HG03521 (cell line): Measurements from ENCODE around the gene NRG2.

Source experiments
- ATAC-seq: cut with Tn5 transposase; IDR thresholded peaks from one replicate; pipeline ENCODE4 v1.9.1; 2021; ENCODE audit warnings: mild to moderate bottlenecking, moderate library complexity; ENCODE audit not compliant: unreplicated experiment

The NRG2 gene

GRCh38 chr5:139863855-139864558 is 179.1 kb downstream of the NRG2 start:
- no peak for ATAC-seq

GRCh38 chr5:139863361-139863760 is 179.7 kb downstream of the NRG2 start:
- no peak for ATAC-seq

- no peak for ATAC-seq
These were observed 180.3 kb downstream of the NRG2 start for GRCh38 chr5:139862803-139863202.

GRCh38 chr5:139862313-139862712 is 180.8 kb downstream of the NRG2 start:
- ATAC-seq: peak; percentile 51

DNA sequence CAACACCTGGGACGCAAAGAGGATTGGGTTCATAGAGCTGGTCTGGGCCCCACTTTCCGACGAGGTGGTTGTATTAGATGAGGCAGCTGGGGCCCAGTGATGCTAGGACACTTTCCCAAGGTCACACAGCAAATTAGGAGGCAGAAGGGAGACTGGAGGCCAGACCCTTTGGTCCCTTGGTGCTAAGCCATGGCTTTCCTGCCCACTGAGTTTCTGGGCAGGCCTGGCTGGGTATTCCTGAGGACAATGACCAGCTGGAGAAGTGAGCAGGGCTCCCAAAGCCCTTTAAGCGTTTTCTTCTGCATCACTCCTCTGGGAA is 181.3 kb downstream of the NRG2 start:
- ATAC-seq: no peak

DNA sequence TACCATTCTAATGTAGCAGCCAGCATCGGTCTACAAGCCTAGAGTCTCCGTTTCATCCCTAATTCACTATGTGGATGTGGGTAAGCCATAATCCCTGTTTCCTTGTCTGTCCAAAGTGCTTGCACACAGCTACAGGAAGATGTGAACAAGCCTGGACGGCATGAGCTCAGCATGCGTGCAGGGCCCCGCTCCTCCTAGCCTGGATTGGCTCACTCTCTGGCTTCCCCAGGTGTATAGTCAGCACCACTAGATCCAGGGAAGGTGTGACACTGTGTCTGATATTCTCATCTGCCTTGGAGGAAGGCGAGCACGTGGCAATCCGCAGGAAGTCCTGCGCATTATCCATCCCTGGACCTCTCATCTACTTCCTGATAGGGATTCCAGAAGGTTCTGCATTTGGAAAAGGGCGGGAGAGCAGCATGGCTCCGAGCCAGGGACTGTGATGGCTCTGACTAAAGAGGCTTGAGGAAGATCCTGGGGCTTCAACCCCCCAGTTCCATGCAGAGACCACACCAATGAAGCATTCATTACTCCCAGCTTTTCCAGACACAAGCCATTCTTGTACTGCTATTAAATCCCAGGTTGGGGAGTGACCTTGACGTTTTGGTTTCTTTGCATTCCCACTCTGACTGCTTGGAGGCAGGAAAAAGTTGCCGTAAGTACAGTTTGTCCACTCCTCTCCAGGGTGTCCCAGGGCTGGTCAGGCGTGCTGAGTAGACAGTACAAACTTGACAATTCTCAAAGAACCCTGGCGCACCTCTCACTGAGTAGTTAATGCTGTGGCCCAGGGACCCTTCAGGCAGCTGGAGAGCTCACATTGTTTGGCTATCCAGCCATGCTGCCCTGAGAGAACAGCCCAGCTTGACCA is 181.8 kb downstream of the NRG2 start:
- ATAC-seq: no peak

- no peak for ATAC-seq
These were observed 184.1 kb downstream of the NRG2 start for GRCh38 chr5:139859013-139859412.

DNA sequence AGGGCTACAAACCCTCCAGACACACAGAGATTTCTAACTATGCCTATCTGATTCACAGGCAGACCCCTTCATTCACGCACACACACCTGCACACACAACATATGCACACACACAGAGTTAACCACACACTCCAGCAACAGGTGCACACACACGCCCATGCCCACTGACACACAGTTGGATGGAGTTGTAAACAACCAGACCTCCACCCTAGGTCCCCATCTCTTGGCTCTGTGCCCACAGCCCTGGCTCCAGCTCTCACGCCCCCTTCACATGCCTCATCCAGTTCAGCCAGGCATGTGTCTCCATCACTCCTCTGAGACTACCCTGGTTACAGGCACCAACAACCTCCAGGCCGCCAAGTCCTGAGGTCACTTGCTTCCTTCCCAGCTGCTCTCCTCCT is 186.4 kb downstream of the NRG2 start:
- ATAC-seq: no peak

GRCh38 chr5:139855946-139856540 is 187.1 kb downstream of the NRG2 start:
- ATAC-seq: no peak

- ATAC-seq: no peak
These were observed 187.6 kb downstream of the NRG2 start for GRCh38 chr5:139855451-139855850.

DNA sequence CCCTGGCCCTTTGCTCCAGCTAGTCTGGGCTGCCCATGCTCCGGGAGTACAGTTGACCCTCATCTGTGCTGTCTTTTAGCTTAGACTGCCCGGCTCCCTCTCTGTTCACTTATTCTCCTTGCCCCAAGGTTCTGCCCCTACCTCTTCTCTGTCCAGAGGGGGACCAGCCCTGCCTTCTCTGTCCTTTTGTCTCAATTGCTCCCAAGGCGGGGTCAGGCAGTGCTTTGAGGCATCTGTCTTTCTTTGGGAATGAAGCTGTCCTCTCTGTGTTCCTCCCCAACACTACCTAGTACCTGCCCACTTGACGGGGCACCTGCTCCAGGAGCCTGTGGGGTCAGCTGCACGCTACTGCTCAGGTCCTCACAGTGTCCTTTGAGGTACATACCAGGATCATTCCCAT is 188.1 kb downstream of the NRG2 start:
- ATAC-seq: no peak

DNA sequence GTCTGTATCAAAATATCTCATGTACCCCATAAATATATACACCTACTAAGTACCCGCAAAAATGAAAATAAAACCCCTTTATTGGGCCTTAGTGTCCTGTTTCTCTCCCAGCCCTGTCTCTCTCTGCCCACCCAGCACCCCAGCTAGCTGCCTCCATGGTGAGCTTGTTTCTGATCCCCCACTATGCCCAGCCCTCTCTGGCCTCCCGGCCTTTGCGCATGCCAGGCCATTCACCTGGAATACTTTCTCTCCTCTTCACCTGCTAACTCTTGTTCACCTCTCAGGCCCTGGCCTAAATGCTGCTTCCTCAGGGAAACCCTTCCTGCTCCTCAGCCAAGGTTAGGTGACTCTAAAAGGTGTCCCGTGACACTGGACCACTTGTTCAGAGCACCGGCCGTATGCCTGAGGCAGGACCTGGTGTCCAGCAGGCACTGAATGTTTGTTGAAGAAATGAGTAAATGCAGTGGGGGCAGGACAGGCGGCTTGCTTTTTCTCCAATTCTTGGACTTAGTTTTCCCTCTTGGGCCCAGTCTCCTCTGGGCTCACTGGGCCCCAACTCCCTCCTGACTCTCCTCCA is 189.0 kb downstream of the NRG2 start:
- ATAC-seq: no peak

DNA sequence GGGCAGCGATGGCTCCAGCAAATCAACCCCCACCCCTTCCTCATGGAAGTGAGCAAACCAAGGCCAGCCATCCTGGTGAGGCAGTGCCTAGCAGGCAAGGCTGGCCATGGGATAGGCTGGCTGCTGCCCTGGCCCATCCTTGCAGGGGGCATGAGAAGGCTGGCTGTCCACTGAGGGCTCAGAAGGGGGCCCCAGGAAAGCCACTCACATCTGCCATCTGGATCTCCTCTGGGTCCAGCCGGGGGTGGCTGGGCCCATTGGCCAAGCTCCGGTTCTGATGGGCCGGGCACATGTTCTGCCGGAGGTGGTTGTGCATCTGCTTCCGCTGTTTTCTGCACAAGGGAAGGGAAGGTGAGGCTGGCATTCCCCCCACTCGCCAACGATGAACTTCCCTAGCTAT is 190.4 kb downstream of the NRG2 start:
- ATAC-seq: no peak

DNA sequence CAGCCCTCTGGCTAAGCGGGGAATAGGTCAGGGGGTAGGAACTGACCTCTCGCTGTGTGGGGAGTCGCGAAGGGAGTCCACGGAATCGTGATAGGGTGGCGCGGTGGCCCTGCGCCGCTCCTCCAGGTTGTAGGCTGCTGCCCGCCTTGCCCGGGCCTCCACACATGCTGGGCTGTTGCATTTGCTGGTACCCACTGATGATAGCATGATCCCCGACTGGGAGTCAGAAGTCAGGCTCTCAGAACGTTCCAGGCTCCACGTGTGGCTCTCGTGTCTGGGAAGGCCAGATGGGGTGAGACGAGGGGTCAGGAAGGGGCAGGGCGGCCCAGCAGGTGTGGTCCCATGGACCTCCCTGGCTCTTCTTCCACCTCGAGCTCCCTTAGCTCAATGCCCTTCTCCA is 191.5 kb downstream of the NRG2 start:
- no peak for ATAC-seq

- no peak for ATAC-seq
These were observed 192.6 kb downstream of the NRG2 start for GRCh38 chr5:139850423-139851016.

GRCh38 chr5:139849942-139850341 is 193.2 kb downstream of the NRG2 start:
- no peak for ATAC-seq

DNA sequence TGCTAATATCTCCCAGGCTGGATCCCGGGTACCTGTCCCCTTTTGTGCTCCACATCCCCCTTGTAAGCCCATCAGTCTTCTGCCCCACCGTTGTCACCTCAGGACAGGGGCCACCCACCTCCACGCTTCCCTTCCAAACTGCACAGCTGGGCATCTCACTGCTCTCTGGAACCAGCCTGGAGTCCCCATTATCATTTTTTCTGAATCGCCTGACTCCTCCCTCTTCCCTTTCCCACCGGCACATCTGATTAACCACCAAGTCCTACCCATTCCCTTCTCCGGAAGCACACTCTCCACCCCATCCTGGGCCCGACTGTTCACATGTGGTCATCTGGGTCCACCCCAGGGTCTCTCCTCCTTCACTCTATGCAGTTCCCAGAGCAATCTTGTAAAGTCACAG is 193.6 kb downstream of the NRG2 start:
- ATAC-seq: no peak

DNA sequence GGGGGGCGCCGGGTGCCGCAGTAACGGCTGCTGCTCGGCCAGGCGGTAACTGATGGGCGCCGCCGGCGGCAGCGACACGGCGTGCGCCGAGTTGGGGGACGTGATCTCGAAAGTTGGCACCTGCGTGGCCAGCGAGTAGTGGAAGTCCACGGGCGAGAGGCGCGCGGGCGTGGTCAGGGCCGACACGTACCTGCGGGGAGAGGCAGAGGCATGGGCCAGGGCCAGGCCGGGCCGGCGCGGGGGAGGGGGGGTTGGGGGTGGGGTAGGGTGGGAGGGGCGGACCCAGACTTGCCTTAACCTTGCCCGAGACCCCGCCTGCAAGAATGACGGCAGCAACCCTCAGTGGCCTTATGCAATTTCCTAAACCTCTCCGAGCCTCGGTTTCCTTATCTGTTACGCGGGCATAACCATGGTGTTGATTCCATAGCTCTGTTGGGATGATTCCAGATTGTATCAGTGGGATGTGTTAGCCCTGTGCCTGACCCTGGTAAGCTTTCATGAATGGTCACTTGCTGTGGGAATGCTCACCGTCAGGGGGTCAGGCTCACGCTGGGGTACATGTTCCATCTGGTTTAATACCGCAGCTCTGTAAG is 194.5 kb downstream of the NRG2 start:
- no peak for ATAC-seq

GRCh38 chr5:139847790-139848507 is 195.2 kb downstream of the NRG2 start:
- ATAC-seq: peak; percentile 38

- ATAC-seq: no peak
These were observed 196.0 kb downstream of the NRG2 start for GRCh38 chr5:139847091-139847490.
